K562 (cell line): ENCODE measurements around the gene CTDSP2. TPM values are rescaled to one million over a fixed set of nuclear protein-coding genes. Genes with fewer than 3 reads are reported as not detected.
"Not testable (repeated sequence)": the region's sequence is repeated elsewhere in the genome, so short reads cannot be mapped to it uniquely, and the experiment has no call there.

ENCODE experiments used
- ATAC-seq: fragments of 200-7000 bp; cut with Tn5 transposase; 3 replicates; pipeline ENCODE4 v1.9.1; 2020; ENCODE audit warnings: moderate library complexity
- BruUV-seq: library from RNA; stranded (reverse); fragments of 400-500 nt; replicated peaks from 2 replicates; lab custom pipeline; 2021; lab: Mats Ljungman, UMichigan
- CTCF ChIA-PET: fragments of 300-600 bp; formaldehyde crosslinking; extraction: SDS; loops from one replicate; lab custom pipeline; 2021; ENCODE audit warnings: low intra/inter-chr PET ratio; lab: Yijun Ruan, JAX
- POLR2A ChIA-PET: fragments of 300-600, 350-650 bp; sonication (Branson Sonifier 250); formaldehyde crosslinking; extraction: SDS; loops from one replicate; lab custom pipeline; 2021; ENCODE audit warnings: antibody characterized with exemption, inconsistent platforms; lab: Yijun Ruan, JAX
- DNase-seq, 4 experiments: peaks; one replicate each; pipeline versions ENCODE4 v3.0.0 to v3.0.0-alpha.2; 2011 to 2018; ENCODE audit warnings: low spot score in 3 of 4, mixed read lengths in 3 of 4; ENCODE audit errors: extremely low read depth in 1 of 4
- FAIRE-seq: peaks from 2 replicates; lab custom pipeline; 2011; peaks lifted over from hg19 to GRCh38; lab: Jason Lieb, UNC
- H2AFZ ChIP-seq: 2 replicates; pipeline ENCODE4 v1.6.0; 2011; ENCODE audit warnings: low read depth, low read length, control low read depth, inconsistent platforms
- H3K27ac ChIP-seq: fragments of 200-600 bp; 3 replicates; pipeline ENCODE4 v1.8.0; 2011; ENCODE audit warnings: low read depth, mild to moderate bottlenecking, control low read depth, inconsistent platforms, low read length, moderate library complexity, mixed read lengths; ENCODE audit errors: extremely low read depth
- H3K27me3 ChIP-seq, 2 experiments: fragments of 300-600 bp in 1 of 2; 2 replicates in 1 of 2; 3 replicates in 1 of 2; pipeline versions ENCODE4 v1.6.0 to v1.8.0; 2011; ENCODE audit warnings: inconsistent platforms in 2 of 2, low read length in 2 of 2, mild to moderate bottlenecking in 1 of 2, mixed read lengths in 1 of 2, moderate library complexity in 1 of 2; ENCODE audit not compliant: control insufficient read depth in 2 of 2, insufficient read depth in 2 of 2
- H3K36me3 ChIP-seq: fragments of 300-600 bp; 3 replicates; pipeline ENCODE4 v1.8.0; 2011; ENCODE audit warnings: mild to moderate bottlenecking, low read length, inconsistent platforms; ENCODE audit not compliant: control insufficient read depth, insufficient read depth
- H3K4me1 ChIP-seq, 2 experiments: fragments of 200-600 bp in 1 of 2; replicated peaks in 1 of 2; 2 replicates in 1 of 2; 3 replicates in 1 of 2; pipeline versions ENCODE4 v1.5.1 to v1.8.0; 2011; ENCODE audit warnings: inconsistent platforms in 2 of 2, low read length in 2 of 2, mild to moderate bottlenecking in 1 of 2, mixed read lengths in 1 of 2, moderate library complexity in 1 of 2; ENCODE audit not compliant: control insufficient read depth in 2 of 2, insufficient read depth in 2 of 2
- H3K4me2 ChIP-seq: 2 replicates; pipeline ENCODE4 v1.6.1; 2011; ENCODE audit warnings: low read length, control low read depth, inconsistent platforms, mixed read lengths; ENCODE audit not compliant: insufficient read depth
- H3K4me3 ChIP-seq: fragments of 200-600 bp; sonication (generic), shearing (Covaris generic); 2 replicates; pipeline ENCODE4 v1.5.1; 2016; ENCODE audit warnings: control low read depth, inconsistent platforms
- H3K79me2 ChIP-seq: fragments of 200-600 bp; 3 replicates; pipeline ENCODE4 v1.8.0; 2011; ENCODE audit warnings: low read length, inconsistent platforms; ENCODE audit not compliant: control insufficient read depth, insufficient read depth
- H3K9ac ChIP-seq, 2 experiments: 2 replicates each; pipeline versions ENCODE4 v1.6.0 to v1.6.1; 2011; ENCODE audit warnings: low read depth in 2 of 2, low read length in 2 of 2, control low read depth in 1 of 2, inconsistent platforms in 1 of 2, mild to moderate bottlenecking in 1 of 2, mixed read lengths in 1 of 2; ENCODE audit not compliant: insufficient read depth in 1 of 2
- H3K9me1 ChIP-seq: one replicate; pipeline ENCODE4 v1.6.0; 2011; ENCODE audit warnings: inconsistent platforms, mild to moderate bottlenecking, low read length, moderate library complexity; ENCODE audit not compliant: control insufficient read depth, insufficient read depth
- H3K9me3 ChIP-seq: replicated peaks from 2 replicates; pipeline ENCODE4 v1.5.1; 2011; ENCODE audit warnings: low read depth, low read length, inconsistent platforms; ENCODE audit not compliant: control insufficient read depth, insufficient read depth
- H4K20me1 ChIP-seq: replicated peaks from 2 replicates; pipeline ENCODE4 v1.6.1; 2011; ENCODE audit warnings: low read length, inconsistent platforms, mixed read lengths; ENCODE audit not compliant: control insufficient read depth, insufficient read depth
- GTF2F1 ChIP-seq: IDR thresholded peaks from 2 replicates; pipeline ENCODE4 v1.6.1; 2011; ENCODE audit warnings: low read depth, low read length, improper control_type of control experiment
- ILK ChIP-seq: fragments of 450-650 bp; IDR thresholded peaks from 2 replicates; pipeline ENCODE4 v1.6.1; 2016; ENCODE audit warnings: missing genetic modification characterization, low read depth, mild to moderate bottlenecking, missing compliant biosample characterization, moderate library complexity, borderline replicate concordance
- MYNN ChIP-seq, 2 experiments: sonication (generic); formaldehyde crosslinking in 1 of 2; IDR thresholded peaks; 2 replicates each; pipeline versions ENCODE4 v1.5.0 to v1.6.1; 2016 to 2020; ENCODE audit warnings: antibody characterized with exemption in 1 of 2, missing genetic modification reagents in 1 of 2
- NFIC ChIP-seq: fragments of 450-650 bp; IDR thresholded peaks from 2 replicates; pipeline ENCODE4 v1.6.1; 2017; ENCODE audit warnings: mild to moderate bottlenecking, inconsistent platforms
- POLR2A ChIP-seq: fragments of 450-650 bp; conservative IDR thresholded peaks from 2 replicates; pipeline ENCODE4 v1.6.1; 2016
- ZNF143 ChIP-seq: sonication (generic); formaldehyde crosslinking; IDR thresholded peaks from 2 replicates; pipeline ENCODE4 v1.9.0; 2022; ENCODE audit warnings: mild to moderate bottlenecking, missing genetic modification reagents
- ZNF436 ChIP-seq: fragments of 250-450, 450-650 bp; sonication (Bioruptor Pico); formaldehyde crosslinking; IDR thresholded peaks from 2 replicates; pipeline ENCODE4 v1.7.0; 2020; ENCODE audit warnings: mild to moderate bottlenecking
- ZNF696 ChIP-seq: fragments of 250-450 bp; sonication (Bioruptor Pico); conservative IDR thresholded peaks from 2 replicates; pipeline ENCODE4 v1.4.0; 2020; ENCODE audit warnings: mild to moderate bottlenecking, moderate library complexity
- WGBS: fragments of 100-300 bp; shearing (Covaris generic); methylation state at CpG from one replicate; pipeline ENCODE4 v1.1.6; 2016; ENCODE audit warnings: low coverage, mixed read lengths; ENCODE audit not compliant: insufficient coverage; ENCODE audit errors: missing lambda C conversion rate; 5-methylcytosine and 5-hydroxymethylcytosine counted together
- in situ Hi-C: fragments of 300-500 bp; cut with MboI; formaldehyde crosslinking; loops from 4 replicates; pipeline ENCODE4 v1.15.0; 2018; ENCODE audit warnings: inconsistent platforms, mixed read lengths
- intact Hi-C: fragments of 100-400 bp; cut with micrococcal nuclease; formaldehyde crosslinking; loops from 2 replicates; pipeline ENCODE4 v1.14.2; 2022
- polyA plus RNA-seq, 8 experiments: library from polyadenylated mRNA; depleted of rRNA in 4 of 8; stranded (reverse) in 5 of 8; unstranded in 3 of 8; fragments of >200 nt; fragmentation: Nextera tagmentation in 2 of 8; fragmentation: Illumina TruSeq in 1 of 8; extraction: Ambion mirVana in 2 of 8; extraction: Trizol in 1 of 8; gene quantifications; 2 replicates each; pipeline versions ENCODE4 v1.2.1 to v1.2.3, GENCODE V29; 2011 to 2014; ENCODE audit warnings: inconsistent platforms in 1 of 8, missing spikeins in 1 of 8
- total RNA-seq, 7 experiments: library from RNA; depleted of rRNA in 6 of 7; stranded (reverse); fragments of >200 nt in 6 of 7; fragmentation: Illumina TruSeq in 2 of 7; extraction: Trizol in 2 of 7; gene quantifications; 2 replicates each; pipeline versions ENCODE4 v1.2.1 to v1.2.3, GENCODE V29; 2011 to 2021; ENCODE audit warnings: low replicate concordance in 1 of 7
- TF ChIP-seq, protein P1 (sequence below): sonication (generic); formaldehyde crosslinking; IDR thresholded peaks from 2 replicates; pipeline ENCODE4 v1.8.0; 2022; ENCODE audit warnings: missing genetic modification reagents, mild to moderate bottlenecking, borderline replicate concordance
- TF ChIP-seq, protein P2 (sequence below): fragments of 250-450 bp; sonication (Bioruptor Pico); IDR thresholded peaks from 2 replicates; pipeline ENCODE4 v1.6.1; 2021; ENCODE audit warnings: mild to moderate bottlenecking
- TF ChIP-seq, protein P3 (sequence below), 2 experiments: fragments of 450-650 bp; conservative IDR thresholded peaks; 2 replicates each; pipeline ENCODE4 v1.6.1; 2017; ENCODE audit warnings: mild to moderate bottlenecking in 2 of 2, moderate library complexity in 2 of 2
- TF ChIP-seq, protein P4 (sequence below): sonication (generic); formaldehyde crosslinking; IDR thresholded peaks from 2 replicates; pipeline ENCODE4 v1.9.0; 2022; ENCODE audit warnings: mild to moderate bottlenecking, missing genetic modification reagents

Gene CTDSP2
- total and polyA plus RNA-seq, 9 of the 15 experiments (the other 6 are each of a cell fraction or from before 2014, with no cell fraction given) = 20.4 to 108 (median 47.7) TPM

DNA sequence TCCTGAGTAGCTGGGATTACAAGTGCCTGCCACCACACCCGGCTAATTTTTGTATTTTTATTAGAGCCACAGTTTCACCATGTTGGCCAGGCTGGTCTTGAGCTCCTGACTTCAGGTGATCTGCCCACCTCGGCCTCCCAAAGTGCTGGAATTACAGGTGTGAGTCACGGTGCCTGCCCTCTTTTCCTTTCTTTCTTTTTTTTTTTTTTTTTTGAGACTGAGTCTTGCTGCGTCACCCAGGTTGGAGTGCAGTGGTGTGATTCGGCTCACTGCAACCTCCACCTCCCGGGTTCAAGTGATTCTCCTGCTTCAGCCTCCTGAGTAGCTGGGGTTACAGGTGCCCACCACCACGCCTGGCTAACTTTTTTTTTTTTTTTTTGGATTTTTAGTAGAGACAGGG lies 11.6 kb upstream of the CTDSP2 start:
- in situ Hi-C loops, BruUV-seq, H3K79me2 ChIP-seq, H3K9me1 ChIP-seq, H3K4me3 ChIP-seq, H3K9me3 ChIP-seq, ATAC-seq, intact Hi-C loops, H2AFZ ChIP-seq, H3K27me3 ChIP-seq, H3K36me3 ChIP-seq, CTCF ChIA-PET, H3K4me2 ChIP-seq, H4K20me1 ChIP-seq, H3K9ac ChIP-seq, FAIRE-seq, DNase-seq, H3K27ac ChIP-seq, H3K4me1 ChIP-seq: not testable (repeated sequence)
- WGBS = 30% methylated on average over 1 of the region's 7 CpGs
- POLR2A ChIA-PET = interaction anchor here (1.4 to 1.5 kb wide), 2 partner anchors 7 to 10 kb away, joined by 4 to 5 read pairs; no protein-coding TSS in a partner anchor

DNA sequence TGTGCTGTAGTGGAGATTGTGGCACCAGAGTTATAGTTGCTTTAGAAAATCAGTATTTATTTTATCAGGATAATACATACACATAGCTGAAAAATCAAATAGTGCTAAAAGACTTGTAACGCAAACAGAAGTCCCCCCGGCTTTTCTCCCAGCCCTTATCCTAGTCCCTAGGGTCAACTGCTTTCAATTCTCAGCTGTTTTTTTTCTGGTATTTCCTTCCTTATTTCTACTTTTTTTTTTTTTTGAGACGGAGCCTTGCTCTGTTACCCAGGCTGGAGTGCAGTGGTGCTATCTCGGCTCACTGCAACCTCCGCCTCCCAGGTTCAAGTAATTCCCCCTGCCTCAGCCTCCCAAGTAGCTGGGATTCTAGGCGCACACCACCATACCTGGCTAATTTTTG lies 8.4 kb upstream of the CTDSP2 start:
- ATAC-seq (no peak), FAIRE-seq (no peak)
- POLR2A ChIA-PET = interaction anchor here (1.6 kb wide), 1 partner anchor 10 kb away, joined by 5 read pairs; no protein-coding TSS in a partner anchor
- TF ChIP-seq, protein P1, sequence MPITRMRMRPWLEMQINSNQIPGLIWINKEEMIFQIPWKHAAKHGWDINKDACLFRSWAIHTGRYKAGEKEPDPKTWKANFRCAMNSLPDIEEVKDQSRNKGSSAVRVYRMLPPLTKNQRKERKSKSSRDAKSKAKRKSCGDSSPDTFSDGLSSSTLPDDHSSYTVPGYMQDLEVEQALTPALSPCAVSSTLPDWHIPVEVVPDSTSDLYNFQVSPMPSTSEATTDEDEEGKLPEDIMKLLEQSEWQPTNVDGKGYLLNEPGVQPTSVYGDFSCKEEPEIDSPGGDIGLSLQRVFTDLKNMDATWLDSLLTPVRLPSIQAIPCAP = no peak
- TF ChIP-seq ZNF436 (no peak), ZNF143 (no peak), ILK (tag) (no peak), NFIC (no peak), POLR2A (no peak), MYNN (IDR thresholded peaks at IDR 0.05) (no peak), MYNN (CRISPR knock-in tag; IDR thresholded peaks at IDR 0.05) (no peak), GTF2F1 (no peak), ZNF696 (CRISPR knock-in tag) (no peak)
- TF ChIP-seq, protein P2, sequence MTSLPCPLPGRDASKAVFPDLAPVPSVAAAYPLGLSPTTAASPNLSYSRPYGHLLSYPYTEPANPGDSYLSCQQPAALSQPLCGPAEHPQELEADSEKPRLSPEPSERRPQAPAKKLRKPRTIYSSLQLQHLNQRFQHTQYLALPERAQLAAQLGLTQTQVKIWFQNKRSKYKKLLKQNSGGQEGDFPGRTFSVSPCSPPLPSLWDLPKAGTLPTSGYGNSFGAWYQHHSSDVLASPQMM = no peak
- TF ChIP-seq, protein P3, sequence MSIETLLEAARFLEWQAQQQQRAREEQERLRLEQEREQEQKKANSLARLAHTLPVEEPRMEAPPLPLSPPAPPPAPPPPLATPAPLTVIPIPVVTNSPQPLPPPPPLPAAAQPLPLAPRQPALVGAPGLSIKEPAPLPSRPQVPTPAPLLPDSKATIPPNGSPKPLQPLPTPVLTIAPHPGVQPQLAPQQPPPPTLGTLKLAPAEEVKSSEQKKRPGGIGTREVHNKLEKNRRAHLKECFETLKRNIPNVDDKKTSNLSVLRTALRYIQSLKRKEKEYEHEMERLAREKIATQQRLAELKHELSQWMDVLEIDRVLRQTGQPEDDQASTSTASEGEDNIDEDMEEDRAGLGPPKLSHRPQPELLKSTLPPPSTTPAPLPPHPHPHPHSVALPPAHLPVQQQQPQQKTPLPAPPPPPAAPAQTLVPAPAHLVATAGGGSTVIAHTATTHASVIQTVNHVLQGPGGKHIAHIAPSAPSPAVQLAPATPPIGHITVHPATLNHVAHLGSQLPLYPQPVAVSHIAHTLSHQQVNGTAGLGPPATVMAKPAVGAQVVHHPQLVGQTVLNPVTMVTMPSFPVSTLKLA (conservative IDR thresholded peaks at IDR 0.05) = no peak
- TF ChIP-seq, protein P4, sequence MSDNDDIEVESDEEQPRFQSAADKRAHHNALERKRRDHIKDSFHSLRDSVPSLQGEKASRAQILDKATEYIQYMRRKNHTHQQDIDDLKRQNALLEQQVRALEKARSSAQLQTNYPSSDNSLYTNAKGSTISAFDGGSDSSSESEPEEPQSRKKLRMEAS (CRISPR knock-in tag) = no peak

More for the DNA sequence above, 8.4 kb upstream of the CTDSP2 start:
- Histone ChIP-seq H3K4me1 (peaks cover 0 to 10% of the 10 kb centered on the region in 2 experiments; a peak in 3 of 5 replicates), H3K4me2 (no peak overlapping the region), H3K27me3 (0 out of 5 replicates have a peak, but pooled peaks cover 0 to 6% of the 10 kb centered on the region in 2 experiments), H3K4me3 (no peak overlapping the region), H3K9ac (no peak overlapping the region), H3K27ac (no peak overlapping the region), H4K20me1 (no peaks in the 10 kb centered on the region), H3K9me3 (no peaks in the 10 kb centered on the region), H3K9me1 (no peaks in the 10 kb centered on the region), H2AFZ (no peak overlapping the region), H3K36me3 (no peaks in the 10 kb centered on the region), H3K79me2 (no peaks in the 10 kb centered on the region)
- WGBS = 83% methylated on average over 4 of the region's 6 CpGs
- no peak for DNase-seq
- in situ Hi-C loops = no loop called here
- no TSS peak for BruUV-seq
- CTCF ChIA-PET = no interaction called here
- intact Hi-C loops = no loop called here
